ENCODE results near the gene SMIM1.
A peak's percentile ranks its signal among the peaks of the same experiment; 100 is the strongest.
"Not testable (repeated sequence)": the region's sequence is repeated elsewhere in the genome, so short reads cannot be mapped to it uniquely, and the experiment has no call there.

SMIM1 gene

DNA sequence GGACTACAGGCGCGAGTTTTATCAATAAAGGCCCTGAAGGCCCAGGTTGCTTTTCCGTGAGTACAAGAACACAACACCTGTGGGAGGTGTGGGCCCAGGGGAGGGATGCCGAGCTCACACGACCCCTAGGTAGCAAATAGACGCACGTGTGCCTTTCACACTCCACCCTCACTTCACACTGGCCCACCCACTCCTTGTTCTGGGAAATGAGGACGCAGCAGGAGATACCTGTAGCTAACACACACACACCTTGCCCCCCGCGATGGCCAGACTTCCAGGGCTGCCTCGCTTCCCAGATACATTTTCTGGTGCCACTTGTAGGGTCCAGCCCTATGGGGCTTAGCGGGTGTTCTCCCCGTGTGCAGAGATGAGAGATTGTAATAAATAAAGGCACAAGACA is 24.6 kb upstream of the SMIM1 start:
- TF ChIP-seq, protein P1, sequence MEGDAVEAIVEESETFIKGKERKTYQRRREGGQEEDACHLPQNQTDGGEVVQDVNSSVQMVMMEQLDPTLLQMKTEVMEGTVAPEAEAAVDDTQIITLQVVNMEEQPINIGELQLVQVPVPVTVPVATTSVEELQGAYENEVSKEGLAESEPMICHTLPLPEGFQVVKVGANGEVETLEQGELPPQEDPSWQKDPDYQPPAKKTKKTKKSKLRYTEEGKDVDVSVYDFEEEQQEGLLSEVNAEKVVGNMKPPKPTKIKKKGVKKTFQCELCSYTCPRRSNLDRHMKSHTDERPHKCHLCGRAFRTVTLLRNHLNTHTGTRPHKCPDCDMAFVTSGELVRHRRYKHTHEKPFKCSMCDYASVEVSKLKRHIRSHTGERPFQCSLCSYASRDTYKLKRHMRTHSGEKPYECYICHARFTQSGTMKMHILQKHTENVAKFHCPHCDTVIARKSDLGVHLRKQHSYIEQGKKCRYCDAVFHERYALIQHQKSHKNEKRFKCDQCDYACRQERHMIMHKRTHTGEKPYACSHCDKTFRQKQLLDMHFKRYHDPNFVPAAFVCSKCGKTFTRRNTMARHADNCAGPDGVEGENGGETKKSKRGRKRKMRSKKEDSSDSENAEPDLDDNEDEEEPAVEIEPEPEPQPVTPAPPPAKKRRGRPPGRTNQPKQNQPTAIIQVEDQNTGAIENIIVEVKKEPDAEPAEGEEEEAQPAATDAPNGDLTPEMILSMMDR (IDR thresholded peaks at IDR 0.05; ENCODE audit: unreplicated experiment in 3 of 3): no peak
- peak overlapping the region; percentile 23 to 74 (median 60) for H3K27ac Mint-ChIP-seq

DNA sequence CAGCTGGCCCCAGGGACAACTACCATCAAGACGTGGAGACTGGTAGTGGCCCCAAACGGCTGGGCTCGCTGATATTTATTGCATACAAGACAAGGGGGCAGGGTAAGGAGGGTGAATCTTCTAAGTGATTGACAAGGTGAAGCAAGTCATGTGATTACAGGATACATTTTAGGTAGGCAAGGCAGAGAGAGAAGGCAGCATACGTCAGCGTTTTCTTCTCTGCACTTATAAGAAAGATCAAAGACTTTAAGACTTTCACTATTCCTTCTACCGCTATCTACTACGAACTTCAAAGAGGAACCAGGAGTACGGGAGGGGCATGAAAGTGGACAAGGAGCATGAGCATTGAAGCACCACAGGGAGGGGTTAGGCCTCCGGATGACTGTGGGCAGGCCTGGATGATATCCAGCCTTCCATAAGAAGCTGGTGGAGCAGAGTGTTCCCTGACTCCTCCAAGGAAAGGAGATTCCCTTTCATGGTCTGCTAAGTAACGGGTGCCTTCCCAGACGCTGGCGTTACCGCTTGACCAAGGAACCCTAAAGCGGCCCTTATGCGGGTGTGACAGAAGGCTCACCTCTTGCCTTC is 24.1 kb upstream of the SMIM1 start:
- not testable (repeated sequence) for H3K9me3 Mint-ChIP-seq
- peaks cover 25% of the 10 kb centered on the region for H3K4me1 Mint-ChIP-seq
- H3K27me3 Mint-ChIP-seq (ENCODE audit: low read depth): peaks cover 11% of the 10 kb centered on the region

More for the DNA sequence above, 24.6 kb upstream of the SMIM1 start:
- peaks cover 11% of the 10 kb centered on the region for H3K27me3 Mint-ChIP-seq (ENCODE audit: low read depth)
- H3K4me3 Mint-ChIP-seq: peak overlapping the region; percentile 79 to 83 (median 79)
- no peaks in the 10 kb centered on the region for H3K9me3 Mint-ChIP-seq
- peaks cover 9% of the 10 kb centered on the region for H3K36me3 Mint-ChIP-seq (ENCODE audit: low read depth)
- H3K4me1 Mint-ChIP-seq: peaks cover 25% of the 10 kb centered on the region

DNA sequence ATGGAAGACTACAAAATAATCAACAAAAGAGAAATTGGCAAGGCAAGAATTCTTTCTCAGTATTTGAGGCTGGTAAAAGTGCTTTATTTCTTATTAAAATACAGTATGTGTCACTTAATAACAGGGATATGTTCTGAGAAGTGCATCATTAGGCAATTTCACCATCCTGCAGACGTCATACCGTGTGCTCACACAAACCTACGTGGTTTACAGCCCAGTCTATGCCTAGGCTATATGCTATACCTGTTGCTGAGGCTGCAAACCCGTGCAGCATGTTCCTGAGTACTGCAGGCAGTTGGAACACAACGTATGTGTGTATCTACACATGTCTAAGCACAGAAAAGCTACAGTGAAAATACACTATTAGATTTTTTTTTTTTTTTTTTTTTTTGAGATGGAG is 23.0 kb upstream of the SMIM1 start:
- H3K27me3 Mint-ChIP-seq (ENCODE audit: low read depth): peaks cover 11% of the 10 kb centered on the region
- peaks cover 5% of the 10 kb centered on the region for H3K36me3 Mint-ChIP-seq (ENCODE audit: low read depth)
- TF ChIP-seq, protein P1 (IDR thresholded peaks at IDR 0.05; ENCODE audit: unreplicated experiment in 3 of 3): no peak
- peaks cover 25% of the 10 kb centered on the region for H3K4me1 Mint-ChIP-seq
- H3K27ac Mint-ChIP-seq: peak overlapping the region in 2 of 3 experiments; percentile 15 to 29
- no peak overlapping the region for H3K4me3 Mint-ChIP-seq
- no peaks in the 10 kb centered on the region for H3K9me3 Mint-ChIP-seq

More for the DNA sequence above, 24.1 kb upstream of the SMIM1 start:
- H3K36me3 Mint-ChIP-seq (ENCODE audit: low read depth): not testable (repeated sequence)
- Mint-ChIP-seq H3K27ac (peak overlapping the region; percentile 23 to 74 (median 60)), H3K4me3 (peak overlapping the region; percentile 79 to 83 (median 79))

DNA sequence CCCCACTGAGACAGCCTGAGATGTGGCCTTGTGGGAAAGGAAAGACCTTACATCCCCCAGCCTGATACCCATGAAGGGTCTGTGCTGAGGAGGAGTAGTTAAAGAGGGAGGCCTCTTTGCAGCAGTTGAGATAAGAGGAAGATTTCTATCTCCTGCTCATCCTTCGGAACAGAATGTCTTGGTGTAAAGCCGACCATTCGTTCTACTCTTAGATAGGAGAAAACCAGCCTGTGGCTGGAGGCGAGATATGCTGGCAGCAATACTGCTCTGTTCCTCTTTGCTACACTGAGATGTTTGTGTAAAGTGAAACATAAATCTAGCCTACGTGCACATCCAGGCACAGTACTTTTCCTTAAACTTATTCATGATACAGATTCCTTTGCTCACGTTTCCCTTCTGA is 21.8 kb upstream of the SMIM1 start:
- Mint-ChIP-seq H3K36me3 (ENCODE audit: low read depth) (no peaks in the 10 kb centered on the region), H3K27me3 (ENCODE audit: low read depth) (peaks cover 10% of the 10 kb centered on the region), H3K27ac (peak overlapping the region; percentile 30 to 92 (median 89)), H3K9me3 (no peaks in the 10 kb centered on the region), H3K4me1 (peaks cover 13% of the 10 kb centered on the region), H3K4me3 (peak overlapping the region in 1 of 3 experiments; percentile 56)
- TF ChIP-seq, protein P1 (IDR thresholded peaks at IDR 0.05; ENCODE audit: unreplicated experiment in 3 of 3): no peak

DNA sequence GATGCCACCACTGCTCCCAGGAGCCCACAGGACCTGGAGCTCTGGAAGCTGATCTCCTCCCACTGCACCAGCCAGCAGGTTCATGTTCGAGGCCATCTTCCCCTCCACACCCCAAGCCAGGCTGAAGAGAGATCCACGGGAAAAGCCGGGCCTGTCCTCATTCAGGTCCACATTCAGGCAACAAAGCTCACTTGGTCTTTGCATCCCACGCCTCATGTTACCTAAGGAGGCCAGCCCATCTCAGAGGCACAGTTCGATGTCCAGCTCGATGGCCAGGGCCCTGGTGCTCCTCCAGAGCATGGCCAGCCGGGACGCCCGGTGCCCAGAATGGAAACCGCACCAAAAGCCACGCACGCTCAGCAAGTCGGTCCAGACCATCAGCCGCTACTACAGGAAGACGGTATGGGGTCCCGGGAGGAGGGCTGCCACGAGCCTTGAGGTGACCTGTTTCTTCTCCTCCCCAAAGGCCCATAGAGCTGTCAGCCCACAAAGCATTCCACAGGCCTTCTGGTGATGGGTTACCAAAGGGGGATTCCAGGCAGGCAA is 20.1 kb upstream of the SMIM1 start, which contains the start of gene CCDC27:
Gene CCDC27, plus strand, starts transcription at position 51 of the 546 bp plus-strand sequence. Its CDS starts 32 bp downstream, at position 83.
- Mint-ChIP-seq H3K9me3 (no peaks in the 10 kb centered on the region), H3K4me1 (peaks cover 5% of the 10 kb centered on the region), H3K27ac (peak within 1 kb of the TSS; percentile 30 to 92 (median 89)), H3K36me3 (ENCODE audit: low read depth) (no peaks in the 10 kb centered on the region), H3K4me3 (peak within 1 kb of the TSS in 2 of 3 experiments; percentile 30 to 46), H3K27me3 (ENCODE audit: low read depth) (peaks cover 11% of the 10 kb centered on the region)
- TF ChIP-seq, protein P1 (IDR thresholded peaks at IDR 0.05; ENCODE audit: unreplicated experiment in 3 of 3): no peak

DNA sequence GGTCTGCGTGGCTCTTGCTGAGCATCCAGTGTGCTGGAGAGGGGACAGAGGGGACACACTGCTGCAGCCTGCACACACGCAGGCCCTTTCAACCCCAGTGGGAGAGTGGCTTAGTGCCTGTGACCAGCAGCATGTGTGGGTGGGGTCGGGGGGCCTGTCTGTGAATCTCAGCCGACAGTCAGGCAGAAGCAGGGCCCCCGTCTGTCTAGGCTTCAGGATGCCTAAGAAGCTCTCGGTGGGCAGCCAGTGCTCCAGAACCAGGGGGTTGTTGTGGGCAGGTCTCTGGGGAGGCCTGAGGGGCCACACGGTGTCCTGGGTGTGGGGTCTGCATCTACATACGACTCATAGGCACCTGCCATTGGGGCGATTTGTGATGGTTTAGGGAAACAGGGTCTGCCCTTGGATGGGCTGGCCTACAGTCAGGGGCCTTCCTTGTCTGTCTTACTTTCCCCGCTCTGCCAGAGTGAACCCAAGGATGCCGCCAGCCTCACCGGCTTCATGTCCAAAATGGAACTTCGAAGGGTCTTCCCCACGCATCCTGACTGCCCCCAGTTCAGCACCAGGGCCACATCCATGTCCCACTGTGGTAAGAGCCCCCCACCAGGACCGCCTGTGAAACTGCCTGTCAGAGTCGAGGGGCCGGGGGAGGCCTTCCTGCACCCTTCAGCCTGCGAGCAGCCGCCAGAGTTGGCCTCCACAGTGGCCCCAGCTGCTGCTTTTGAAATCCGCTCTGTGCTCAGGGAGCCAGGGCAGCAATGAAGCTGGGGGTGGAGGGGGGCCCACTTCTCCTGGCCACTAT is 18.7 kb upstream of the SMIM1 start:
- Mint-ChIP-seq H3K4me3 (no peak overlapping the region), H3K27me3 (ENCODE audit: low read depth) (peaks cover 11% of the 10 kb centered on the region), H3K9me3 (no peaks in the 10 kb centered on the region), H3K27ac (no peak overlapping the region), H3K4me1 (peaks cover 5% of the 10 kb centered on the region), H3K36me3 (ENCODE audit: low read depth) (no peaks in the 10 kb centered on the region)
- TF ChIP-seq, protein P1 (IDR thresholded peaks at IDR 0.05; ENCODE audit: unreplicated experiment in 3 of 3): no peak

All from nephron (organoid).